GM19099 (cell line): Measurements from ENCODE around the gene LRIT1.

Experiments used
- POLR2A ChIP-seq: IDR thresholded peaks from 3 replicates; pipeline ENCODE4 v1.6.1; 2011; ENCODE audit warnings: low read depth; ENCODE audit not compliant: insufficient read length; ENCODE audit errors: extremely low read depth

The LRIT1 gene, protein sequence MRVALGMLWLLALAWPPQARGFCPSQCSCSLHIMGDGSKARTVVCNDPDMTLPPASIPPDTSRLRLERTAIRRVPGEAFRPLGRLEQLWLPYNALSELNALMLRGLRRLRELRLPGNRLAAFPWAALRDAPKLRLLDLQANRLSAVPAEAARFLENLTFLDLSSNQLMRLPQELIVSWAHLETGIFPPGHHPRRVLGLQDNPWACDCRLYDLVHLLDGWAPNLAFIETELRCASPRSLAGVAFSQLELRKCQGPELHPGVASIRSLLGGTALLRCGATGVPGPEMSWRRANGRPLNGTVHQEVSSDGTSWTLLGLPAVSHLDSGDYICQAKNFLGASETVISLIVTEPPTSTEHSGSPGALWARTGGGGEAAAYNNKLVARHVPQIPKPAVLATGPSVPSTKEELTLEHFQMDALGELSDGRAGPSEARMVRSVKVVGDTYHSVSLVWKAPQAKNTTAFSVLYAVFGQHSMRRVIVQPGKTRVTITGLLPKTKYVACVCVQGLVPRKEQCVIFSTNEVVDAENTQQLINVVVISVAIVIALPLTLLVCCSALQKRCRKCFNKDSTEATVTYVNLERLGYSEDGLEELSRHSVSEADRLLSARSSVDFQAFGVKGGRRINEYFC

DNA sequence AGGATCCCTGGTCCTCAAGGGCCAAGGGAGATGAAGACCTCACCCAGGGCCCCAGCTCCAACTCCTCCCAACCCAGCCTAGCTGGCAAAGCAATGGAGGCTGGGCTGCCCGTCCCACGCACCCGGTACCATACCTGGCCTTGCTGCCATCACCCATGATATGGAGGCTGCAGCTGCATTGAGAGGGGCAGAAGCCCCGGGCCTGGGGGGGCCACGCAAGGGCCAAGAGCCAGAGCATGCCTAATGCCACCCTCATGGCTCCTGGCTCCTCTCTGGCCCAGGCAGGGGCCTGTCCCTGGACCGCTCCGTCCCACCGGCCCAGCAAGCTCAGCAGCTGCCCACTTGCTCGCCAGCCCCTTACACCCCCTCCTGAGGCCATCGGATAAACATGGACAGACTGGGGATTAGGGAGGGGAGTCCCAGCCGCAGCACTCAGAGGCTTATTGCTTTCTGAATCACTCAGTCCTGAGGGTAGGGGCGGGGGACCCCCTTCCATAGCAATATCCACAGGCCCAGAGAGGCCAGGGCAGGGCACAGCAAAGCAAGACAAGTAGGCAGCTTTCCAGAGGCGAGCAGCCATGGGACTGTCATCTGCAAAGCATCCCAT is at the start of gene LRIT1:
TSS of gene LRIT1 (minus strand) at position 362 of the 606 bp plus-strand sequence. CDS start at position 255, 107 bp downstream.
- no peak for TF ChIP-seq POLR2A

DNA sequence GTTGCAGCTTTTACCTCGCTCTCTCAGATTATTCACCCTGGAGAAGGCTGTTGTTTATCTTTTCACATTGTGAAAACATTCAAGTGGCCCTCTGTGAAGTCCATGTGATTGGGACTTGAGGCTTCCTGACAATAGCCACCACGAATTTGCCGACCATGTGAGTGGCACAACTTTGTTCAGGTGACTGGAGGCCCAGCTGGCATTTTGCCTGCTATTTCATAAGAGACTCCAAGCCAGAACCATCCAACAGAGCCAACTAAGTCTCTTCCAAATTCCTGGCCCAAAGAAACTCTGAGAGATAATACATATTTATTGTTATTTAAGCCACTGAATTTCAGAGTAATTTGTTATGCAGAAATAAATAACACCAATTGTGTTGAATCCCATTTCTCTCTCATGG is 48.9 kb upstream of the LRIT1 start:
- TF ChIP-seq POLR2A: no peak

DNA sequence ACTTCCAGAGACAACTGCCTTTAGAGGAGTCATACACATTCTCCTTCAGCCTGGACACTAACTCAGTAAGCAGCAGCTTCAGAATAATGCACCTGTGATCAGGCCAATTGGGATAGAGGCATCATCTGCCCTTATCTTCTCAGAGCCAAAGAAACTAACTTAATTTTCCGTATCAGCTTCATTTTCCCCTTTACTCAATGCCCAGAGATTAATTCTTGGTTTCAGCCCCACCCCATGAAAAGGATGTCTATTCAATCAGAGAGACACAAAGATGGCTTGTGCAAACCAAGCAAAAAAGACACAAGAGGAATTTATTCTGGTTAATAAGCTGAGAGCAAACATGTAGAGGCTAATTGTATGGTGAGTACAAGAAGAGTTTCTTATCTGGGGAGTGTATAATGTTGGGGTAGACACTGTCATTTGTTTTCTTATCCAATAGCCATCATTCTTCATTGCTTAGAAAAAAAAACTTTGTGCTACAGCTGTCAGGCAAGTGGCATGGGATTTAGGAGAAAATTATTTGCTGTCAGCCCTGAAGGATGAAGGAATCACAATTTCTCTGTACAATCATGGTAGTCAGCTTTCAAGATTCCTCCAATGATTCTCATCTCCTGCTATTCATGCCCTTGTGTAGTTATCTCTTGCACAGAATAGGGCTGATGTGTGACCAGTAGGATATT is 48.3 kb upstream of the LRIT1 start:
- no peak for TF ChIP-seq POLR2A

DNA sequence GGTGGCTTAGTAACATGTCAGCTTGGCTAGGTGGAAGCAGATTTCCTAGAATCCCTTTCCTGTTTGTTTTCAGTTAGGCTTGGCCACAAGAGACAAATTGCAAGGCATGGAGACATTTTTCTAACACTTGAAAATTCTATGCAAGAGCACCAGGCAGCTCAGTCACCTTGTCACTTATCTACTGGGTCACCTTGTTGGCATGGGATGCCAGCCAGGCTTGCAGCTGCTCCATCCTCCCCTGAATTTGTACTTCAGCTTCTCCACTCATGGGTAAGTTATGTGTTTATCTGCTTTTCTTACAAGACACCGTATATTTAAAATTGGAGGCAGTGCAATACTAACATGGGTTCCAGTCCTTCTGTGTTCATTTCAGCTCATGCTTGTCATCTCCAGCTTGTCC is 46.8 kb upstream of the LRIT1 start:
- TF ChIP-seq POLR2A: no peak

DNA sequence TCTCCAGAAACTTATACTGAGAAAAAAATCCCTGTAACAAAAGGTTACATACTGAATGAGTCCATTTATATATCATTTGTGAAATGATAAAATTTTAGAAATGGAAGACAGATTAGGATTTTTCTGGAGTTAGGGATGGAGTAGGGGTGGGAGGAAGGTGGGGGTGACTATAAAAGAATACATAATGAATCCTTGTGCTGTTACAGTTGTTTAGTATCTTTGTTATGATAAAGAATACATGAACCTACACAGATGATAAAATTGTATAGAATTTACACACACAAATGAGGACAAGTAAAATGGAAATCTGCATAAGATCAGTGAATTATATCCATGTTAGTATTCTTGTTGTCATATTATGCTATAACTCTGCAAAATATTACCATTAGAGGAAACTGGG is 45.3 kb upstream of the LRIT1 start:
- no peak for TF ChIP-seq POLR2A

DNA sequence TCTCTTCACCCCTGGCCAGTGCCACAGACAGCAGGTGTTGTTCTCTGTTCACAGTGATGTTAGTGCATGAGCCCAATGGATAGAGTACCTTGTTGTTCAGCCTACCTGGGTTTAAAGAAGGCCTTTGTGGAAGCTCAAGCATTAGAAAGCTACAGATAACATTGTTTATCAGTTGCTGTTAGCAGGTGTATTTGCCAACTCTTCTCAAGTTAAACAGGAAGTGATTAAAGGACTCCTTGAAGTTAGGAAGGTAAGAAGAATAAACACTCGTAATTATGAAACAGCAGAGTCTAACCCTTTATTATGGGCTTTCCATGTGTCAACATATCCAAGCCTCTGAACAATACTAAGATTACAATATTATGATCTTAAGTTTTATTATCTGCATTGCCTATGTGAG is 29.4 kb upstream of the LRIT1 start:
- TF ChIP-seq POLR2A: no peak

DNA sequence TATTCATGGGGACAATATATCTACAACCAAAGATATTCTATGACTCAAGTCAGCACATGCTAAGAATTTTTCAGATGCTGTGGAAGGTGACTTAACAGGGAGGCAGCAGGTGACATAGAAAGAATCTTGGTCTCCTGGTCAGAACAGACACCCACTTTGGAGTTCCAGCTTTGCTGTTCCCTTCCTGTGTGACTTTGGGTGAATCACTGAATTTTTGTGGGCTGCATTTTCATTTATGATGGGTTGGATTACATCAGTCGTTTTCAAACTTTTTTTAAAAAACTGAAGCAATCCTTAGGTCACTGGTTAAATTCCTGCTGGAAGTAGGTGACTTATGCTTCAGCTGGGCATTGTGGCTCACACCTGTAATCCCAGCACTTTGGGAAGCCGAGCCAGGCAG is 28.4 kb upstream of the LRIT1 start:
- TF ChIP-seq POLR2A: no peak

DNA sequence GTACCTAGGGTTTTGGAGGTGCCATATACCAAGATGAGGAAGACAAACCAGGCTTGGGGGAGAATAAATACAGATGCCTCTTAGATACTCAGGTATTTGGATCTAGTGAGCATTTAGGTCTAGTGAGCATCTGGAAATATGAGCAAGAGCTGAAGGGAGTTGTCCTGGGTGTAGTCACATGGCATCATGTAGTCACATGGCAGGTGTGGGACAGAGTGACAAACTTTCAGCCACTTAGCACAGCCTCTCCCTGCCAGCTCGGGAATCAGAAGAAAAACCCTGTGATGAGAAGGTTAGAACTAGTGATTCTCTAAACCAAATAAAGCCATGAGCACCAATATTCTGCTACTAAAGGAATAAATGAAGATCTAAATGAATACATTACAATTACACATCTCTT is 27.8 kb upstream of the LRIT1 start:
- no peak for TF ChIP-seq POLR2A

DNA sequence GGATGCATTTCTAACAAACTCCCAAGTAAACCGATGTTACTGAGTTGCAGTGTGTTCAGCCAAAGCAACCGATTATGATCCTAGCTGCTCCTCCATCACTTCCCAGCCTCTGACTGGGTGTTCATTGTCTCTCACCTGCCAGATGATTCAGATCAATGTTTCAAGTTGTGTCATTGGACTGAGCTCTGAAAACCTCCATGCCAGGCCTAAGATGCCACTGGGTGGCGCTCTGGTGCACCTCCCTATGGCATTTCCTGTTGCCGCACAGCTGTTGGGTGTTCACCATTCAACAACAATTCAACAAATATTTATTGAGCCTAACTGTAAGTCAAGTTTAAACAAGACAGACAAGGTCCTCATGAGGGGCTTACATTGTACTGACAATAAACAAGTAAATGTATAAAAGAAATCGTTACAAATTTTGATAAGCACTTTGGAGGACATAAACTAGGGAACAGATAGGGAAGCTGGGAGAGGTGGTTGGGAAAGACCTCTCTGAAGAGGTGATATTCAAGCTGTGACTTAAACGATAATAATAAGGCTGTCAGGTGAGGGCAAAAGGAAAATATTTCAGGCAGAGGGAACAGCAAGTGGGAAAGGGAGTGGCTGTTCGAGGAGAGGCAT is 26.3 kb upstream of the LRIT1 start:
- TF ChIP-seq POLR2A: no peak

DNA sequence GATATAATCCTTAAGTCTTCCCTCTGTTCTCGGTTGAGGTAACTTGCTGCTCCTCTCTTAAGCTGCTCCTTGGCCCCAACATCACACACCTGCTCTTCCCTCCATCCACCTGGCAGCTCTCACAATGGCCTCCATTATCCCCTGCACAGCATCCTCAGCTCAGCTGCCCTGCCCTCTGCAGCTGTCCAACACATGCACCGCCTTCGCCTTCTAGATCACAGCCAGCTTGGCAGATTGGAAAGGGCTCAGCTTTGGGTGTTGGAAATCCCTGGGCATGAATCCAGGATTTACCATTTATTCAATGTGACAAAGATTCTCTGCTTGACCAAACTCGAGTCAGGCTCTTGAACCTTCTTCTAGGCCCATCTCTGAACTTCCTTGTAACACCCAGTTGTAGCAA is 24.1 kb upstream of the LRIT1 start:
- TF ChIP-seq POLR2A: no peak

DNA sequence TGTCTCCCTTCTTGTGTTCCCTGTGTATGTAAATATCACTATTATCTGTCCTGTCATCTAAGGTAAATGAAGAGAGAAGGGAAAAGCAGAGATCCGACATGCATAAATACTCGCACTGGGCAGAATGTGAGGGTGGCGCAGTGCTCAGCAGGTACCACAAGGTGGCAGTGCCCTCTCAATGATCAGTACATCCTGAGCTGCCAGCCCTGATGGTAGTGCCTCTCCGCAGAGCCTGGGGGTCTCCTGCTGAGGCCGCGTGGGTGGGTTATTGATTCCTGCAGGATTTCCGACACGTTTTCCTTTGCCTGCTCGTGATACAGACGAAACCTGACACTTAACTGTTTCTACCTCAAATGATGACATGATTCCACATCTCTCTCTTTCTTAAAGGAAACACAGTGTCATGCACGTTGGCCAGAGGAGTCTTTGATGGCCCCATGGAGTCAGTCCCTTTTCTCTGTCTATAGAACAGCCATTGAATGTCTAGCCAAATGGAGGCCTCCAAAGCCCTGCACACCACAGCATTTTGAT is 23.3 kb upstream of the LRIT1 start:
- no peak for TF ChIP-seq POLR2A

DNA sequence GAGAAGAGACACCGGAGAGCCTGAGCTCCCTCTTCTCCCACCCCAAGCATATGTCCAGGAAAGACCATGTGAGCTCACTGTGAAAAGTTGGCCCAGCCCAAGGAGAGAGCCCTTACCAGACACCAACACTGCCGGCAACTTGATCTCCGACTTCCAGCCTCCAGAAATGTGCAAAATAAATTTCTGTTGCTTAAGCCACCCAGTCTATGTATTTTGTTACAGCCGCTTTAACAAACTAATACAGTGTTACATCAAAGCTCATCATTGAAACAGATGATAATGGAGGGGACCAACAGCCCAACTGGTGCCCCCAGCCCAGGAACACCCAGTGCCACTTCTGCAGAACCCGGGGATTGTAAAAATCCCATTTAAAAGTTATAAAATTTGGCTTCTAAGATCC is 22.4 kb upstream of the LRIT1 start:
- TF ChIP-seq POLR2A: no peak

DNA sequence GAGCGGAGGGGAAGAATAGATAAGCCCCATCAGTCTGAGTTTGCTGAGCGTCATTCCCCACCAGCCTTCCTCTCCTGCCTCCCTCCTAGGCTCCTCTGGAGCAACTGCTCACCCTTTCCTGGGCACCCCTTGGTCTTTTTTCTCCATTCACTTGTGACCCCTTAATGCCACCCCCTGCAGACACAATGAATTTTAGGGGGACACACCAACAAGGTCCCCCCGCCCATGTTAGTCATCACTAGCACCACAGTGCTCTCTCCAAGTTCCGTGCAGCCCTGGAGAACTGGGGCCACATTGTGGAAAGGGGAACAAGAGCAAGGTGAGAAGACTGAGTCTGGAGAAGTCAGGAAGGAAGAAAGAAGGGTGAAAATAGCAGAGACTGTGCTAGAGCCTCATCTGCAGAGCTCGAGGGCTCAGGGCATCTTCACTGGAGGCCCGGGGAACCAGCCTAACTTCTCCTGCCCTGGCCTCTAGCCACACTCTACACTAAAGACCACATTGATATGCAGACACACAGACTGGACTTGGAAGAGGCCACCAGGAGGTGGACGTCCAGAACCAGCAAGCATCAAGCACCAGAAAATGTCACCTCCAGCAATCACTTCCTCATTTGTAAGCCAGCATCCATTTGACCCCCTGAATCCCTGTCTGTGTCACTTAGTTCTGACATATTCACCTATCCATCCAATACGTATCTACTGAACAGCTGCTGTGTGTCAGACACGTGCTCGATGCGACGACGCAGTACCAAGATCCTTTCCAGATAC is 21.0 kb upstream of the LRIT1 start:
- TF ChIP-seq POLR2A: no peak
